Uterus (tissue), 4 donors: Measurements from ENCODE around the gene IGLON5. TPM values are rescaled to one million over a fixed set of nuclear protein-coding genes. Genes with fewer than 3 reads are reported as not detected.

ENCODE experiments used
- DNase-seq, 2 donors: peaks; one replicate each; pipeline ENCODE4 v3.0.0-alpha.2; 2019 to 2020
- H3K27ac ChIP-seq, 2 donors: fragments of 200-600 bp; sonication (generic); 1 replicate in 1 of 2; 2 replicates in 1 of 2; pipeline ENCODE4 v1.5.1; 2016 to 2018
- H3K27me3 ChIP-seq, 2 donors: fragments of 200-600 bp; sonication (generic); one replicate each; pipeline ENCODE4 v1.5.1; 2018 to 2019; ENCODE audit warnings: control low read depth in 1 of 2
- H3K36me3 ChIP-seq, 2 donors: fragments of 200-600 bp; sonication (generic); one replicate each; pipeline ENCODE4 v1.5.1; 2019; ENCODE audit warnings: control low read depth in 1 of 2
- H3K4me1 ChIP-seq, 2 donors: fragments of 200-600 bp; sonication (generic); one replicate each; pipeline ENCODE4 v1.5.1; 2018 to 2019; ENCODE audit warnings: control low read depth in 1 of 2
- H3K4me3 ChIP-seq, 2 donors: fragments of 200-600 bp; sonication (generic); 1 replicate in 1 of 2; 2 replicates in 1 of 2; pipeline ENCODE4 v1.5.1; 2018 to 2019; ENCODE audit warnings: mild to moderate bottlenecking in 1 of 2
- H3K9me3 ChIP-seq, 2 donors: fragments of 200-600 bp; sonication (generic); one replicate each; pipeline ENCODE4 v1.5.1; 2019; ENCODE audit warnings: control low read depth in 1 of 2
- POLR2A ChIP-seq, 2 donors: fragments of 450-650 bp; IDR thresholded peaks; one replicate each; pipeline ENCODE4 v1.6.1; 2016; ENCODE audit warnings: antibody characterized with exemption in 2 of 2, mild to moderate bottlenecking in 1 of 2, moderate library complexity in 1 of 2
- intact Hi-C: fragments of 100-400 bp; cut with DNase I; formaldehyde crosslinking; loops from one replicate; pipeline ENCODE4 v1.15.1; 2023; ENCODE audit warnings: low total_unique reads
- total RNA-seq, 4 donors: library from RNA; depleted of rRNA in 3 of 4; stranded (reverse); fragments of >200 nt in 3 of 4; gene quantifications; one replicate each; pipeline versions ENCODE4 v1.1.0 to v1.2.4, GENCODE V29; 2014 to 2023
- TF ChIP-seq, protein P1 (sequence below), 4 experiments: fragments of 200-600 bp in 2 of 4; fragments of 450-650 bp in 2 of 4; sonication (generic) in 2 of 4; IDR thresholded peaks; one replicate each; pipeline ENCODE4 v1.5.1; 2016 to 2019; ENCODE audit warnings: antibody characterized with exemption in 4 of 4, mild to moderate bottlenecking in 2 of 4, moderate library complexity in 1 of 4
- donor health status: DM: yes; HTN: yes; CAD: no.

Gene IGLON5
- total RNA-seq, 4 donors from 2014 or later: 0.28 TPM; not detected in 3

DNA sequence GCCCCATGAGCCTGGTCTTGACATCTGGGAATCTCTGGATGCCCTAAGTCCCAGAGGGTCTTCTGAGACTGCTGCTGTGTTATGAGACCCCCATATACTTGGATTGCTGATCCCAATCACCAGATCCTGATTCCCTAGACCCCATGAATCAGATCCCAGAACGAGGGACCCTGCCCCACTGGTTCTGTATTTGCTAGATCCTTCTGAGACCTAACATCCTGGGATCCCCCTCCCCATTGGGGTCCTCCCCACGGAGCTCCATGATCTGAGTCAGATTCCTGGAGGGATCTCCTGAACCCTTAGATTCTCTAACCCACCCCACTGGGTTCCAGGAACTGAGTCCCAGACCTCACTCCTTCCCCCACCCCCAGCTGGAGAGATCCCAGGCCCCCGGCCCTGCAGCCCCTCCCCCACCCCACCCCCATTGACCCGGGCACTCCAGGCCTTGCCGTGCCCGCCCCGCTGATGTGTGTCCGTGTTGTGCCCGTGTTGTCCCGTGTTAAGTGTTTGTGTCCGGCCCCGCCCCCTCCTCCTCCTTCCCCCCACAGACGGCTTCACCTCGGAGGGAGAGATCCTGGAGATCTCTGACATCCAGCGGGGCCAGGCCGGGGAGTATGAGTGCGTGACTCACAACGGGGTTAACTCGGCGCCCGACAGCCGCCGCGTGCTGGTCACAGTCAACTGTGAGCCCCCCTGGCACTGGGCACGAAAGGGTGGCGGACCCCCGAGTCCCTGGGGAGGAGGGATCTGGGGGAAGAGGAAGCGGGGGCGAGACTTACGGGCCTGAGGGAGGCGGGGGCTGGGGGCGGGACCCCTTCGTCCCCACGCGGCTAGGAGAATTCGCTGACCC is 15.0 kb downstream of the IGLON5 start:
- Histone ChIP-seq H3K4me1 (no peaks in the 10 kb centered on the region), H3K27me3 (peaks cover 0 to 36% of the 10 kb centered on the region in 2 donors), H3K9me3 (no peaks in the 10 kb centered on the region), H3K27ac (no peak overlapping the region), H3K4me3 (no peak overlapping the region), H3K36me3 (no peaks in the 10 kb centered on the region)
- DNase-seq: no peak
- TF ChIP-seq POLR2A (IDR thresholded peaks at IDR 0.05): no peak
- TF ChIP-seq, protein P1, sequence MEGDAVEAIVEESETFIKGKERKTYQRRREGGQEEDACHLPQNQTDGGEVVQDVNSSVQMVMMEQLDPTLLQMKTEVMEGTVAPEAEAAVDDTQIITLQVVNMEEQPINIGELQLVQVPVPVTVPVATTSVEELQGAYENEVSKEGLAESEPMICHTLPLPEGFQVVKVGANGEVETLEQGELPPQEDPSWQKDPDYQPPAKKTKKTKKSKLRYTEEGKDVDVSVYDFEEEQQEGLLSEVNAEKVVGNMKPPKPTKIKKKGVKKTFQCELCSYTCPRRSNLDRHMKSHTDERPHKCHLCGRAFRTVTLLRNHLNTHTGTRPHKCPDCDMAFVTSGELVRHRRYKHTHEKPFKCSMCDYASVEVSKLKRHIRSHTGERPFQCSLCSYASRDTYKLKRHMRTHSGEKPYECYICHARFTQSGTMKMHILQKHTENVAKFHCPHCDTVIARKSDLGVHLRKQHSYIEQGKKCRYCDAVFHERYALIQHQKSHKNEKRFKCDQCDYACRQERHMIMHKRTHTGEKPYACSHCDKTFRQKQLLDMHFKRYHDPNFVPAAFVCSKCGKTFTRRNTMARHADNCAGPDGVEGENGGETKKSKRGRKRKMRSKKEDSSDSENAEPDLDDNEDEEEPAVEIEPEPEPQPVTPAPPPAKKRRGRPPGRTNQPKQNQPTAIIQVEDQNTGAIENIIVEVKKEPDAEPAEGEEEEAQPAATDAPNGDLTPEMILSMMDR (IDR thresholded peaks at IDR 0.05): no peak
- intact Hi-C loops: no loop called here

DNA sequence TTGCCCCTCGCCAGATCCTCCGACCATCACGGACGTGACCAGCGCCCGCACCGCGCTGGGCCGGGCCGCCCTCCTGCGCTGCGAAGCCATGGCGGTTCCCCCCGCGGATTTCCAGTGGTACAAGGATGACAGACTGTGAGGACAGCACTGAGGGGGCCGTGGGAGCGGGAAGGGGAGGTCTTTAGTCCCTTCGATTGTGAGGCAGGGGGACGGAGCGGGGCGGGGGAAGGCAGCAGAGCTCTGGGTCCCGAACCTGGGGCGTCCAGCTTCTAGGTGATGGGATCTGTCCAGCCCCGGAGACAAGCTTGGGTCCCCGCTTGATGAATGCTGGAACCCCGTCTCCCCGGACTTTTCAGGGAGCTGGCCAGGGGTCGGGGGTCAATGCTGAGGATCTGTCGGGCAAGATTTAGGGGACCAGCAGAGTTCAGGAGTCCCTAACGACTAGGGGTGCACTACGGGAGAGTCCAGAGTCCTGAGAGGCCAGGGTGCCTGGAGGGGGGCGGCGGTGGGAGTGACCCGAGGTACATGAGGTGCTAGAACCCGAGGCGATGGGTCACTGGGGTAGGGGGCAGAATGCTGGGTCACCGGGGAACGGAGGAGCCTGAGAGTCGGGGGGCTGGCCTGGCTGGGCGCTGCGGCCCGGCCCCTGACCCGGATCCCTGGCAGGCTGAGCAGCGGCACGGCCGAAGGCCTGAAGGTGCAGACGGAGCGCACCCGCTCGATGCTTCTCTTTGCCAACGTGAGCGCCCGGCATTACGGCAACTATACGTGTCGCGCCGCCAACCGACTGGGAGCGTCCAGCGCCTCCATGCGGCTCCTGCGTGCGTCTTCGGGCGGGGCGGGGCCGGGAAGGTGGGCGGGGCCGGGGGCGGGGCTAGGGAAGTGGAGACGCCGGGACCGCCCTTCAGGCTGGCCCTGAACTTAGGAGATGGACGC is 15.9 kb downstream of the IGLON5 start:
- peaks cover 0 to 36% of the 10 kb centered on the region in 2 donors for H3K27me3 ChIP-seq
- no peak for DNase-seq
- intact Hi-C loops: no loop called here
- H3K4me3 ChIP-seq: no peak overlapping the region
- no peak for TF ChIP-seq POLR2A (IDR thresholded peaks at IDR 0.05)
- no peaks in the 10 kb centered on the region for H3K36me3 ChIP-seq
- no peak overlapping the region for H3K27ac ChIP-seq
- no peaks in the 10 kb centered on the region for H3K9me3 ChIP-seq
- no peaks in the 10 kb centered on the region for H3K4me1 ChIP-seq

DNA sequence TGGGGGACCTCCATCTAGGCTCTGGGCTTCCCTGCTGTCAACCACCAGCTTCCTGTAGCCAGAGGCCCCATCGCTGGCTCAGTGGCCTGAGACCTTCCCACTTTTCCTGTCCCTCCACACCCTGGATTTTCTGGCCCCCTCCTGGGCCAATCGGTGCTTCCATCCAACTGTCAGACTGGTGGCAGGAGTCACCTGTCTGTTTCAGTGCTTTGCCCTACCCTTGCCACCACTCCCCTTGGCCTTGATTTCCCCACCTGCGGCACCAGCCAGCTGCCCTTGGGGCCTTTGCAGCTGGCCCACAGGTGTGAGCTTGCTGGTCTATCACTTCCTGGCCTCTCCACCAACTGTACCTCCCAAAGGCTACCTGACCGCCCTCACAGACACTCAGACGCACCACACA is 18.0 kb downstream of the IGLON5 start:
- Histone ChIP-seq H3K9me3 (no peaks in the 10 kb centered on the region), H3K36me3 (no peaks in the 10 kb centered on the region), H3K27me3 (peaks cover 0 to 36% of the 10 kb centered on the region in 2 donors), H3K27ac (no peak overlapping the region), H3K4me3 (no peak overlapping the region), H3K4me1 (no peaks in the 10 kb centered on the region)
- intact Hi-C loops: no loop called here
- TF ChIP-seq, protein P1 (IDR thresholded peaks at IDR 0.05): no peak
- TF ChIP-seq POLR2A (IDR thresholded peaks at IDR 0.05): no peak
- no peak for DNase-seq

DNA sequence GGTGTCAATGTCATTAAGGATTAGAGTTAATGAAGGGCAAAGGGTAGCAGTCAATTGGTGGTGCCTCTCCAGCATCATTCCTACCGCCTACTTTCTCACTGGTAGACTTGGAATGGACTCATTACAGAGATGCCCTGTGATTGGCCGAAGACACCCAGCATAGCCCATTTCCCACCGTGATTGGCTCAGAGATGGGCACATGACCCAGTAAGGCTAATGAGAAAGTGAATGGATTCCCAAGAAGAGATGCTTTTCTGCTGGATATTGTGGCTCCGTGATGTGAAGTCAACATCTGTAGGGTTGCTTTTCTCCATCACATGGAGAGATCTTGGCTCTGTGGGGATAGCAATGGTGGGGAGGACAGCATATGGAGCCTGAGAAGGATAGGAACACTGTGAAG is 18.9 kb downstream of the IGLON5 start:
- H3K4me3 ChIP-seq: no peak overlapping the region
- no peak for DNase-seq
- TF ChIP-seq, protein P1 (IDR thresholded peaks at IDR 0.05): no peak
- TF ChIP-seq POLR2A (IDR thresholded peaks at IDR 0.05): no peak
- H3K4me1 ChIP-seq: no peaks in the 10 kb centered on the region
- H3K27ac ChIP-seq: no peak overlapping the region
- no peaks in the 10 kb centered on the region for H3K9me3 ChIP-seq
- intact Hi-C loops: no loop called here
- H3K27me3 ChIP-seq: peaks cover 0 to 36% of the 10 kb centered on the region in 2 donors
- H3K36me3 ChIP-seq: no peaks in the 10 kb centered on the region

DNA sequence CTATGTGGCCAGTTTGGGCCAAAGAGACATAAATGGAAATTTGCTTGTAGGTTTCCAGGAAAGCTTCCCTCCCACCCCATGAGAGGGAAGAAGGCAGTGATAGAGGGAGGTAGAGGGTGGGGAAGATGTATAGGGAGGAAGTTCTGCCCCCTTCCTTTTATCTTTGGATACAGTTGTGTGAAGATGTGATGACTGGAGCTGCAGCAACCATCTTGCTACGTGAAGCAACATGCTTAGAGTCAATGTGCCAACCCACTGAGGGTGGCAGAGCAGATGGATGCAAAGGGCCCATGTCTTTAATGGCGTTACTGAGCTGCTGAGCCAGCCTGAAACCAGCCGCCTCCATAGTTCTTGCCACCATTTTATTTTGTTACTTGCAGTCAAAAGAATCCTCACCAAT is 19.7 kb downstream of the IGLON5 start:
- H3K27me3 ChIP-seq: peaks cover 0 to 36% of the 10 kb centered on the region in 2 donors
- no peak for DNase-seq
- H3K27ac ChIP-seq: no peak overlapping the region
- TF ChIP-seq, protein P1 (IDR thresholded peaks at IDR 0.05): no peak
- no peak for TF ChIP-seq POLR2A (IDR thresholded peaks at IDR 0.05)
- H3K4me1 ChIP-seq: no peaks in the 10 kb centered on the region
- intact Hi-C loops: no loop called here
- no peaks in the 10 kb centered on the region for H3K9me3 ChIP-seq
- no peaks in the 10 kb centered on the region for H3K36me3 ChIP-seq
- no peak overlapping the region for H3K4me3 ChIP-seq
